Thoracic aorta (tissue), 2 donors: Measurements from ENCODE around the gene TOMM5. TPM values are rescaled to one million over a fixed set of nuclear protein-coding genes. Genes with fewer than 3 reads are reported as not detected.

ENCODE experiments used
- ATAC-seq: fragments of 150-250 bp; one replicate; pipeline ENCODE4 v1.8.0; 2017; ENCODE audit warnings: low read depth; ENCODE audit not compliant: insufficient number of reproducible peaks, low FRiP score
- DNase-seq: peaks from one replicate; pipeline ENCODE4 v3.0.0-alpha.2; 2020; ENCODE audit warnings: low spot score
- H3K27ac ChIP-seq, 2 donors: fragments of 200-600 bp; sonication (generic); 1 replicate in 1 of 2; 2 replicates in 1 of 2; pipeline ENCODE4 v1.5.1; 2016; ENCODE audit warnings: mild to moderate bottlenecking in 2 of 2, moderate library complexity in 2 of 2
- H3K27me3 ChIP-seq: fragments of 200-600 bp; sonication (generic); replicated peaks from 2 replicates; pipeline ENCODE4 v1.6.0; 2016; ENCODE audit warnings: mild to moderate bottlenecking; ENCODE audit not compliant: insufficient read depth
- H3K36me3 ChIP-seq: fragments of 200-600 bp; sonication (generic); one replicate; pipeline ENCODE4 v1.5.1; 2016
- H3K4me1 ChIP-seq, 2 donors: fragments of 200-600 bp; sonication (generic); 1 replicate in 1 of 2; 2 replicates in 1 of 2; pipeline versions ENCODE4 v1.5.1 to v1.6.0; 2016; ENCODE audit warnings: low read depth in 2 of 2, mild to moderate bottlenecking in 1 of 2; ENCODE audit not compliant: control insufficient read depth in 1 of 2
- H3K4me3 ChIP-seq: fragments of 200-600 bp; sonication (generic); 2 replicates; pipeline ENCODE4 v1.5.1; 2016; ENCODE audit warnings: mild to moderate bottlenecking
- H3K9me3 ChIP-seq: fragments of 200-600 bp; sonication (generic); 2 replicates; pipeline ENCODE4 v1.5.1; 2016
- total RNA-seq, 2 donors: library from RNA; depleted of rRNA; stranded (reverse); fragments of >200 nt; gene quantifications; one replicate each; pipeline versions ENCODE4 v1.1.0 to v1.2.3, GENCODE V29; 2016
- TF ChIP-seq, protein P1 (sequence below): fragments of 200-600 bp; sonication (generic); IDR thresholded peaks from one replicate; pipeline ENCODE4 v1.5.1; 2019; ENCODE audit warnings: antibody characterized with exemption

The TOMM5 gene
- total RNA-seq, 2 donors from 2014 or later: 48.3 to 78.7 TPM

DNA sequence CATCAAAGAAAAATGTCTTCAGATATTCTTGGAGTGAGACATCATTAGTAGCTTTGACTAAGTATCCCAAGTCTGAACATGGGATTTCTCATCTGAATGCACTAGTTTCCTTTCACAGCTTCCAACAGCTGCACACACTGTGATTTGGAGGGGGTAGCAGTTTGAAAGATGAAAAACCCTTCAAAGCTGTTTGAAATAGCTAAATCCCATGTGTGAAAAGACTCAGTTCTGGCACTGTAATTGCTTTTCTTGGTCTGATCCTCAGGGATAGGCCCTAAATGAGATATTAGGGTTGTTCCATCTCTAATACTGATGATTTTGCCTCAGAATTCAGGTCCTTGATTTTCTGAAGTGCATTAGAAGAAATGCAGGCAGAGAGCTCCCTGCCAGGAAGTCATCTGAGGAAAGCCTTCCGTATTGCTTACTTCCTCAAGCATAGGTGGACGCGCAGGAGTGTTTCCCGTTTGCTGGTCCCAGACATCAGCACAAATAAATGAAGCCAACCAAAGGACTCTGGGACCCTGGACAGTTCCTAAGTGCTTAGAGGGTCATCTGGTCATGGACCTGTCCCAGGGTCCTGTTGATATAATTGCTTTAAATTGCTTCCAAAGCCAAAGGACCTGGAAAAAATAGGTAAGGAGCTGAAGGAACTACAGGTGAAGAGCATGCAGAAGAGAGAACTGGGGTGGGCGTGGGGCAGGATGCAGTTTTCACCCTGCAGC lies 32.8 kb upstream of the TOMM5 start:
- ATAC-seq (no peak), DNase-seq (no peak)
- H3K27me3 ChIP-seq: no peaks in the 10 kb centered on the region
- H3K4me1 ChIP-seq: no peaks in the 10 kb centered on the region
- no peak overlapping the region for H3K27ac ChIP-seq
- H3K4me3 ChIP-seq: no peak overlapping the region
- H3K9me3 ChIP-seq: no peaks in the 10 kb centered on the region
- H3K36me3 ChIP-seq: no peaks in the 10 kb centered on the region
- TF ChIP-seq, protein P1, sequence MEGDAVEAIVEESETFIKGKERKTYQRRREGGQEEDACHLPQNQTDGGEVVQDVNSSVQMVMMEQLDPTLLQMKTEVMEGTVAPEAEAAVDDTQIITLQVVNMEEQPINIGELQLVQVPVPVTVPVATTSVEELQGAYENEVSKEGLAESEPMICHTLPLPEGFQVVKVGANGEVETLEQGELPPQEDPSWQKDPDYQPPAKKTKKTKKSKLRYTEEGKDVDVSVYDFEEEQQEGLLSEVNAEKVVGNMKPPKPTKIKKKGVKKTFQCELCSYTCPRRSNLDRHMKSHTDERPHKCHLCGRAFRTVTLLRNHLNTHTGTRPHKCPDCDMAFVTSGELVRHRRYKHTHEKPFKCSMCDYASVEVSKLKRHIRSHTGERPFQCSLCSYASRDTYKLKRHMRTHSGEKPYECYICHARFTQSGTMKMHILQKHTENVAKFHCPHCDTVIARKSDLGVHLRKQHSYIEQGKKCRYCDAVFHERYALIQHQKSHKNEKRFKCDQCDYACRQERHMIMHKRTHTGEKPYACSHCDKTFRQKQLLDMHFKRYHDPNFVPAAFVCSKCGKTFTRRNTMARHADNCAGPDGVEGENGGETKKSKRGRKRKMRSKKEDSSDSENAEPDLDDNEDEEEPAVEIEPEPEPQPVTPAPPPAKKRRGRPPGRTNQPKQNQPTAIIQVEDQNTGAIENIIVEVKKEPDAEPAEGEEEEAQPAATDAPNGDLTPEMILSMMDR: no peak

DNA sequence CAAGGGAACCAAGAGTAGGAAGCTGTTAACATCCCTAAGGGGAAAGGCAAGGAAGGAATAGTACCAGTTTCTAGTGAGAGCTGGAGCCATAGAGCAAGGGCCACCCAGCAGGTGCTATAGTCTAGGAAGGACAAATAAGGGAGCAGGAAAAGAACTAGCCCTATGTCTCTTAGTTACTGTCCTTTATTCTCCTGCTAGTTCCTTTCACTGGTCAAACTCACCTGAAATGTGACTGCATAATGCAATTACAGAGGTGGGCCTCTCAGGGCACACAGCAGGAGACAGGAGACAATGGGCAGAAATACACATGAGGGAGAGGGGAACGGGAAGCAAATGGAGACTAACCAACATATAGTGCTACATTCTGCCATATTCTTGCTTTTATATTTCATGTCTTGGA lies 31.7 kb upstream of the TOMM5 start:
- no peaks in the 10 kb centered on the region for H3K4me1 ChIP-seq
- no peak overlapping the region for H3K4me3 ChIP-seq
- ATAC-seq (no peak), DNase-seq (no peak)
- H3K27me3 ChIP-seq: no peaks in the 10 kb centered on the region
- no peaks in the 10 kb centered on the region for H3K9me3 ChIP-seq
- no peaks in the 10 kb centered on the region for H3K36me3 ChIP-seq
- TF ChIP-seq, protein P1: no peak
- no peak overlapping the region for H3K27ac ChIP-seq

DNA sequence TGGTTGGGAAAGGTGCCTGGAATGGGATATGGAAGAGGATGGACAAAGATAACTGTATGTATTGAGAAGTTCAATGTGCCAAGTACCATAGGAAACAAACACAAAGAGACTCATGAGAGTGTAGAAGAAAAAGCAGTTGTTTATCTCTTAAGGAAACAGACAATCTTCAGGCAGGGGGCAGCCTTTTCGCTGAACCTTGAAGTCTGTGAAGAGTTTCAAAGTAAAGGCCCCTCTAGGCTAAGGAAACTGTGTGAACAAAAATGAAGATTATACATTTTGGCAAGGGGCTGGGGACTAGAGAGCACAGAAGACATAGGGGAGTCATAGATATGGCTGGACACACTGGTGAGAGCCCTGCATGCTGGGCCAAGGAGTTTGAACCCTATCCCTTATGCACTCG lies 30.9 kb upstream of the TOMM5 start:
- no peak for DNase-seq
- Histone ChIP-seq H3K27ac (no peak overlapping the region), H3K36me3 (no peaks in the 10 kb centered on the region), H3K4me1 (no peaks in the 10 kb centered on the region), H3K9me3 (no peaks in the 10 kb centered on the region), H3K27me3 (no peaks in the 10 kb centered on the region), H3K4me3 (no peak overlapping the region)
- no peak for ATAC-seq
- TF ChIP-seq, protein P1: no peak

DNA sequence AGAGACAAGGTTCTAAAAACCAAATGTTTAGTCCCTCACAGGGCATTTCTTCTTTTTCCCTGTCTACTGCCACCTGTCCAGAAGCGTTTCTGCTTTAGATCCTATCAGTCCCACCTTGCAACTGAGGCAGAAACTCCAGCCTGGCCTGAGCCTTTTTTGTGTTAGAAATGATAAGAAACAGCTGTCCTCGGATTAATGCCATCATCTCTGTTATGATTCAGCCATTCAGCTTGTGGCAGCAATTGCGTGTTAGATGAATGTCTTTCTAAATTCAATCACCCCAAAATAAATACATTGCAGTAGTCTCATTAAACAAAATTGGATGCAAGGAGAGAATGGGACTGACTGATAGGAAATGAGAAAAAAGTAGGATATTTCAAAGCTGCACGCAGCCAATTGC lies 30.1 kb upstream of the TOMM5 start:
- Histone ChIP-seq H3K9me3 (no peaks in the 10 kb centered on the region), H3K4me1 (no peaks in the 10 kb centered on the region), H3K27ac (no peak overlapping the region), H3K36me3 (no peaks in the 10 kb centered on the region), H3K4me3 (no peak overlapping the region), H3K27me3 (no peaks in the 10 kb centered on the region)
- ATAC-seq: no peak
- no peak for DNase-seq
- TF ChIP-seq, protein P1: no peak

DNA sequence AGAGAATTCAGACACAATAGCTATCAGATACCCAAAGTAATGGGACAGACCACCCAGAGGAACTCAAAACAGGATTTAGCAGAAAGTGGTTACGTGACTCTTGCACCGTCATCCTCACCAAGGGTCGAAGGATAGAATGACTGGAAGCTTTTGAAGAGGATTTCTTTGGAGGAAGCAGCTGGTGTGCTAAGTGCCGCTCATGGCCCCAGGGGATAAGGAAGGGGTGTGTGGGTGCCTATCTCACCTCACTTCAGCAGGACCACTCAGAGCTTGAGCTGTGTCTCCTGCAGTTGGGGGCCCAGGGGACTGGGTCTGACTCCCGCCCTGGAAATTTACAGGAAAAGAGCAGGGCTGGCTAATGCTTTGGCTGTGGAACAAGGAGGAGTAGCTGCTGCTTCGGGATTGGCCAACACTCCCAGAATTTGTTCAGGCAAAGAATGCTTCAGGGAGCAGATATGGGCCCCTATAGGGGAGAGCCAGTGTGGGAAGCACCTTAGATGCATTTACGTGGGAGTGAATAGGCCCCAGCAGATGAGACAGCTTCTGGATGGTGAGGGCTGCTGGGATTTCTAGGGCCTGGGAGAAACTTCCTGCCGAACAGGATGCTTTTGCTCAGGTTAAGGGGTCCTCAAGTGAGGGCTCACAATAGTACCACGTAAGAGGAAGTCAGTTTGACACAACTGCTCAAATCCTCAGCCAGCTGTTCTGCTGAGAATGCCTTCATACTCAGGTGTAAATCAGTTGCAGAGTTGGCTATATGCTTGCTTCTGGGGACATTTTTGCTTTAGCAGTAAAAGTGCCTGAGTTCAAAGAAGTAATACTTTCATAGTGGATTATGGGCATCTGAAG lies 29.1 kb upstream of the TOMM5 start:
- no peak overlapping the region for H3K27ac ChIP-seq
- no peaks in the 10 kb centered on the region for H3K36me3 ChIP-seq
- no peaks in the 10 kb centered on the region for H3K27me3 ChIP-seq
- DNase-seq (no peak), ATAC-seq (no peak)
- no peaks in the 10 kb centered on the region for H3K4me1 ChIP-seq
- no peaks in the 10 kb centered on the region for H3K9me3 ChIP-seq
- H3K4me3 ChIP-seq: no peak overlapping the region
- TF ChIP-seq, protein P1: no peak
